Adipose tissue (tissue), 3 donors: Measurements from ENCODE around the gene DPAGT1. TPM values are rescaled to one million over a fixed set of nuclear protein-coding genes. Genes with fewer than 3 reads are reported as not detected.
"Not testable (repeated sequence)": the region's sequence is repeated elsewhere in the genome, so short reads cannot be mapped to it uniquely, and the experiment has no call there.

Source experiments
- H3K27ac ChIP-seq: one replicate; pipeline ENCODE4 v1.5.1; 2013; ENCODE audit warnings: low read depth, low read length
- WGBS, 3 donors: extraction: QIAGEN DNeasy Blood & Tissue Kit; methylation state at CpG; one replicate each; pipeline ENCODE4 v1.1.7; 2013; 5-methylcytosine and 5-hydroxymethylcytosine counted together
- polyA plus RNA-seq, 3 donors: library from polyadenylated mRNA; stranded (reverse); fragments of 200-250 nt; gene quantifications; one replicate each; pipeline ENCODE4 v1.2.3, GENCODE V29; 2013
- donor health status: healthy with polysubstance abuse.
- donor health status: Bipolar disorder and iron deficiency.
- donor health status: healthy.

Gene DPAGT1
- polyA plus RNA-seq, 3 donors, result 20.0 to 28.9 (median 24.0) TPM

DNA sequence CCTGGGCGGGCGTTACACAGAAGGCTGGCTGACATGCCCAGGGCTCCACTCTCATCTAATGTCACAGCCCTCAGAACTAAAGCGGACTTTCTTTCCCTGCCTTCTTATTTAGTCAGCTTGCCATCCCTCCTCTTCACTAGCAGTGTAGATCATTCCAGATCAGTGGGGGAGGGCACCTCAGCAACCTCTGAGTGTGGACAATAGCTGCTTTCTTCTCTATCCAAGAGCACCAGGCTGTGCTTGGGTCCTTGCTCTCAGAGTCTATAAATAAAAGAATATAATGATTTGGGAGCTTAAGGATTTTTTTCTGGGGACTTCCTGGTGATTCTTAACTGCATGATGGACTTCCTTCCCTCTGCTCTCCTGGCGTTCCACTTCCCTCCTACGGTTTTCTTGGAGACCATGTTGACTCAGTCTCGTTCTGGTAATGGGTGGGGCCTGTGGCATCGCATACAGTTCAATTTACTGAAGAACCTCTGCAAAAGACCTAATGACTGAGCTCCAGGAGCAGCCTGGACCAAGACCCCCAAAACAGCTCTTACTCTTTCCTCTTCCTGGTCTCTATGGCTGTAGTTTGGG, 19.9 kb downstream of the DPAGT1 start:
- H3K27ac ChIP-seq, result no peak overlapping the region
- WGBS, 3 donors, result 63 to 70% (median 64%) methylated on average over 7 of the region's 7 CpGs

DNA sequence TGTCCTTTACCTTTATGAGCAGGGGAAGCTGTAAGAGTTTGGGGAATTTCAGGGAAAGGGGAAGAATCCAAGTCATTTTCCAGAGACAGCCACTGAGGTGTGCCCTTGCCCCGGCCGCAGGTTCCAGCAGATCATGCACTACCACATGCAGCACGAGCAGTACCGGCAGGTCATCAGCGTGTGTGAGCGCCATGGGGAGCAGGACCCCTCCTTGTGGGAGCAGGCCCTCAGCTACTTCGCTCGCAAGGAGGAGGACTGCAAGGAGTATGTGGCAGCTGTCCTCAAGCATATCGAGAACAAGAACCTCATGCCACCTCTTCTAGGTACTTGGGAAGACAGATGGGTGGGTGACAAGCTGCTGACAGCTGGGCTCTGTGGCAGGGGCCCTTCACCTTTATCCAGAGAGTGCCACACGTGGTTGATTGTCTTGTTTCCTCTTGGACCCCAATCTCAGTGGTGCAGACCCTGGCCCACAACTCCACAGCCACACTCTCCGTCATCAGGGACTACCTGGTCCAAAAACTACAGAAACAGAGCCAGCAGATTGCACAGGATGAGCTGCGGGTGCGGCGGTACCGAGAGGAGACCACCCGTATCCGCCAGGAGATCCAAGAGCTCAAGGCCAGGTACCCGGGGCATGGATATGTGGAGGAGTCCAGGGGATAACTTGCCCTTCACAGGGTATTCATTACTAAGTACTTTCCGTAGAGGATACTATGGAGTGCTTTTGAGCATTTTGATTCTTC, 22.8 kb downstream of the DPAGT1 start:
- no peak overlapping the region for H3K27ac ChIP-seq
- WGBS, 3 donors, result 90 to 93% (median 91%) methylated on average over 19 of the region's 19 CpGs

GRCh38 chr11:119077839-119078238, 23.8 kb downstream of the DPAGT1 start:
- H3K27ac ChIP-seq, result no peak overlapping the region
- 94% methylated on average over 11 of the region's 11 CpGs for WGBS, 3 donors

DNA sequence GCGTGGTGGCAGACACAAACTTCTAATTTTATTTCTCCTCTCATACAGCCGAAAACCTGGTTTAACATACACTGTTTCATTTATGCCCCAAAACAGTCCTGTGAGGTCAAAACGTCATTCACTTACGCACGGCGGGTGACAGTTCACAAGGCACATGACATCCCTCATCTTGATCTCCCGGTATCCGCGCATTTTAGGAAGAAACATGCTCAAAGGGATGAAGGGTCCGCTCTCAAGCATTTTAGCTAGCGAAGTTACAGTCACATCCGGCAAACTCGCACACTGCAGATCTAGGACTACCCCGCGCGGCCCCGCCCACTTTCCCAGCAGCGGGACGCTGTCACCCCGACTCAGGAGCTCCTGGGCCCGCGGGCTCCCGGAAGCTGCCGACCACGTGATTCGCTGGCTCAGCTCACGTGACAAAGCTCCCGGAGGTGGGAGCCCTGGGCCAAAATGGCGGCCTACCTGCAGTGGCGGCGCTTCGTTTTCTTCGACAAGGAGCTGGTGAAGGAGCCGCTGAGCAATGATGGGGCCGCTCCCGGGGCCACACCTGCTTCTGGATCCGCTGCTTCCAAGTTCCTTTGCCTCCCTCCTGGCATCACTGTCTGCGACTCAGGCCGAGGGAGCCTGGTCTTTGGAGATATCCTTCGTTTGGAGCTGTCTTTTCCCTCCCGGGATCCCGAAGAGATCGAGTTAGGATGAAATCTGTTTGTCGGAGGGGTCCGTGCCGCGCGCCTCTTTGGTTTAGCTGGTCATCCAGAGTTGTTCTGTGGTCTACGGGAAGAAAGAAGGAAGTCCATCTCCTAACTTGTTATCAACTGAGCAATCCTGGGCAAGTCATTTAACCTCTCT, 34.1 kb downstream of the DPAGT1 start, which contains the start of gene VPS11:
Gene VPS11 (plus strand): TSS at position 448 of the 852 bp plus-strand sequence. CDS start 6 bp downstream, at position 454.
- peak within 1 kb of the TSS; percentile 86 for H3K27ac ChIP-seq
- 0% methylated on average over 49 of the region's 49 CpGs for WGBS, 3 donors

DNA sequence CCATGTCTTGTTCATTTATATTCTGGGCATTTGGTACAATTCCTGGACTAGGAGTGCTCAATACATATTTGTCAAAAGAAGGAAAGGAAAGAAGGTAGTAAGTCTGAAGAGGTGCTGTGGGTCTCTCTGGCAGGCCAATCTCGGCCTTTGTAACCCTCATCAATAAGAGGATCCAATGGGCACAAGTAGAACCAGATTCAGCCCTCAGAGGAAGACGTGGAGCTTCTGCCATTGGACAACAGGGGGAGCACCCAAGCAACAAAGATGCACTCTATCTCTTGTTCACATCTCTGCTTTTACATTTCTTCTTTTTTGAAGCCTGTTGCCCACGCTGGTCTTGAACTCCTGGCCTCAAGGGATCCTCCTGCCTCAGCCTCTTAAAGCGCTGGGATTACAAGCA, 36.3 kb downstream of the DPAGT1 start:
- H3K27ac ChIP-seq, result no peak overlapping the region
- WGBS, 3 donors, result 73 to 75% (median 74%) methylated on average over 4 of the region's 4 CpGs

DNA sequence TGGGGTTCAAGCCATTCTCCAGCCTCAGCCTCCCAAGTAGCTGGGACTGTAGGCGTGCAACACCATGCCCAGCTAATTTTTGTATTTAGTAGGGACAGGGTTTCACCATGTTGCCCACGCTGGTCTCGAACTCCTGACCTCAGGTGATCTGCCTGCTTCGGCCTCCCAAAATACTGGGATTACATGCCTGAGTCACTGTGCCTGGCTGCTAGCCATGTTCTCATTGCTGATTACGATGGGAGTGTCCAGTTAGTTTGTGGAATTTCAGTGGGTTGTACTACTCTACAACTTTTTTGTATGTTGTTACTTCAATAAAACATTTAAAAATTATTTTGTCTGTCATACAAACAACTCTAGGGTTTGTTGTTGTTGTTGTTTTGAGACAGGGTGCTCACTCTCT, 38.9 kb downstream of the DPAGT1 start:
- 53 to 74% (median 63%) methylated on average over 5 of the region's 5 CpGs for WGBS, 3 donors

DNA sequence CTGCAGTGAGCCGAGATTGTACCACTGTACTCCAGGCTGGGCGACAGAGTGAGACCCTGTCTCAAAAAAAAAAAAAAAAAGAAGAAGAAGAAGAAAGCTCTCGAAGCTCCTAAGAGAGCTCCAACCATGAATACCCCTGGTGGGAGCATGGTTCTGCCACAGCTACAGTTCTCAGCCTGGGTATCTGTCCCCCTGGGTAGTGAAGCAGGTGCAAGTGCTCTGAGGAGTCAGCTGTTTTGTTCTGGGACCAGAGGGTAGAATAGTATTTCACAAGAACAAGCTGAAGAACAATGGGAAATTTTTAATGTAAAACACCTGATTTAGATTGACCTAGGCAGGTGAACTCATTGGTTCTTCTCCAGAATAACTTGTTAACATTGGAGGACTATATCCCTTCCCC, 40.4 kb downstream of the DPAGT1 start:
- no peak overlapping the region for H3K27ac ChIP-seq
- 25 to 92% (median 88%) methylated on average over 1 to 3 of the region's 3 CpGs for WGBS, 3 donors

More for the DNA sequence above, 38.9 kb downstream of the DPAGT1 start:
- H3K27ac ChIP-seq, result no peak overlapping the region

GRCh38 chr11:119059128-119059527, 42.5 kb downstream of the DPAGT1 start:
- not testable (repeated sequence) for H3K27ac ChIP-seq
- 80 to 92% (median 85%) methylated on average over 10 to 29 of the region's 35 CpGs for WGBS, 3 donors

DNA sequence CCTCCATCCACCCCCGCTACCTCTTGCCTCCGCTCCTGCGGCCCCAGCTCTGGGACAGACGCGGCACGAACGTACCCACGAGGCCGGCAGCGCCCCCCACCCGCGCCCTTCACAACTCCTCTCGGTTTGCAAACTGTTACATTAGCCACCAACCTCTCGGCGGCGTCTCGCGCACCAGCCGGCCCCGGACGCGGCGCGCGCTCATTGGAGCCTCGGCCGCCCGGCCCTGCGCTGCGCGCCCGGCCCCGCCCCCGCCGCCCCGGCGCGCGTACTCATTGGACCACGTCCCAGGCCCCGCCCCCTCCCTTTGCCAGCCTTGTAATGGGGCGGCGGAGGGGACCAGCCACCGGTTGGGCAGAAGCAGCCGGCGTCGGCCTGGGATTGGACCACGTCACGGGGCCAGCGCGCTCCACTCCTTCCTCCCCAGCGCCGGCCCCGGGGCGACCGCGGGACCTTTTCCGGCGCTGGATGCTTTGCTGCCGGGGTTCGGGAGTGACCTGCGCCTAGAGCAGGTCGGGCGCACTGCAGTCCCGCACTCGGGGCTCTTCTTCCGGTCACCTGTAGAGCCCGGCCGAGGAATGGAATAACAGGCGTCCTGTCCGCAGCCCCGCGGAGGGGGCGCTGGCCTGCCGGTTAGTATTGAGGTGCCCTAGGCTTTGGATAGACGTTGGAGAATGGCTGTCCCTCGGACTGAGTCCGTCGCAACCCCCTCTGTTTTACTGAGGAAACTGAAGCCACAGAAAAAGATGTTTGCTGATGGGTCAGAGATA, 44.5 kb downstream of the DPAGT1 start, which contains the start of gene HYOU1:
Gene HYOU1 (minus strand): TSS at position 206 of the 770 bp plus-strand sequence. CDS start 1,045 bp downstream, outside the sequence.
- H3K27ac ChIP-seq, result peak within 1 kb of the TSS; percentile 23
- WGBS, 3 donors, result 0 to 1% (median 0%) methylated on average over 53 to 79 of the region's 79 CpGs

- WGBS, 3 donors, result 0 to 1% (median 1%) methylated on average over 28 to 48 of the region's 48 CpGs
- H3K27ac ChIP-seq, result no peak overlapping the region
These were observed 45.1 kb downstream of the DPAGT1 start for GRCh38 chr11:119056421-119056999.

DNA sequence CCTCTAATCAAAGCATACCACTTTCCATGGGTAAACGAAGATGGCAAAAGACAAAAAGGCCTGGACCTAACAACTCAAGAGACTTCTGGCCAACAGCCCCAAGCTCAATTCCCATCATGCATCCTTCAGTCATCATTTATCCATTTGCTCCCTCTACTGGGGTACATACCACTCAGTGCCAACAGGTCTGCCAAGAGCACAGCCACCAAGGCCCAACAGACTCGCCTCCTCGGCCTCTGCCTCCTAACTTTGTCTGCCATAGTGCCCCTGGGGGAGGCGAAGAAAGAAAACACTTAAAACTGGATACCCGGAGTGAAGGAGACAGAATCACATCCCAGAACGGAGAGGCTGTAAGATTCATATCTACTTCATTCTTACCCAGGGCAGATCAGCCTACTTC, 45.8 kb downstream of the DPAGT1 start:
- 22 to 62% (median 57%) methylated on average over 6 of the region's 6 CpGs for WGBS, 3 donors
- H3K27ac ChIP-seq, result no peak overlapping the region

DNA sequence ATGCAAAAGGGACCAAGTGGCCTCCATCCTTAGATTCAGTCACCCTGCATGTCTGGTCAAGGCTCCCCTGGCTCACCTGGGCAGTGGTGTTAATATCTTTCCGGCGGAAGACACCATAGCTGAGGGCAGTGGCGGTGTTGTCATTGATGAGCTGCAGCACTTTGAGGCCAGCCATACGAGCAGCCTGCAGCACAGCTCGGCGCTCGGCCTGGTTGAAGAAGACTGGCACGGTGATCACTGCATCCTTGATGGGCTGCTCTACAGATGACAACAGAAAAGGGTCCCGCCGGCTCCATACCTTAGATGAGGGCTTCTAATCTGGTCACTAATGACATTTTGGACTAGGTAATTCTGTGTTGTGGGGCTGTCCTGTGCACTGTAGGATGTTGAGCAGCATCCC, 47.2 kb downstream of the DPAGT1 start:
- 77 to 97% (median 93%) methylated on average over 10 of the region's 10 CpGs for WGBS, 3 donors

GRCh38 chr11:119052163-119052814, 49.4 kb downstream of the DPAGT1 start:
- no peak overlapping the region for H3K27ac ChIP-seq
- 91 to 94% (median 94%) methylated on average over 23 of the region's 23 CpGs for WGBS, 3 donors

More for the DNA sequence above, 47.2 kb downstream of the DPAGT1 start:
- H3K27ac ChIP-seq, result no peak overlapping the region

DNA sequence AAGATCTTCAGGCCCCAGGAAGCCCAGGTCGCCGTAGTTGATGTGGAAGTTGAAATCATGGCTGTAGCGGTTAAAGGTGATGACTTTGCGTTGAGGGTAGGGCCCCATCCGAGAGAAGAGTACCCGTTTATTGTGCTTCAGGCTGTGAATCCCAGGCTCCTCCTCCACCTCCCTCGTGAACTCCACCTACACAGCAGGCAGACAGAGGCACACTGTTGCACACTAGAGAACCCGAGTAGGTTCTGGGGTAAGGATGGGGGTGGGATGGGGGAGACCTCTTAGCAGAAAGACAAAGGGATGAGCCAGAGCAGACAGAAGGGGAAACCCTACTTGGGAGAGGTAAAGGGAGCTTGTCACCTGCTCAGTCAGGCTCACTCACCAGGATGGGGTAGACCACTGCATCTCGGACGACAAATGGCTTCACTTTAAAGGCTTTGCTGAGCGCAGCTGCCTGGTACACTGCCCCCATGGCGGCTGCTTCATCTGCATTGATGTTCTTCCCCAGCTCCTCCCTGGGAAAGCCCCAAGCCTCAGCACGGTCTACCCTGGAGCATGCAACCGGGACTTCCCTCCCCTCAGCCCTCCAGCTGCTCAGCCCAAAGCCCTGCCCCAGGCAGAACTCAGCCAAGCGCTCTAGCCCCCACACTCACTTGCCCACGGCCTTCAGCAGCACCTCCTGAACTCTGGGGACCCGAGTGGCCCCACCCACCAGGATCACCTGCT, 50.1 kb downstream of the DPAGT1 start:
- WGBS, 3 donors, result 80 to 85% (median 85%) methylated on average over 17 of the region's 17 CpGs

DNA sequence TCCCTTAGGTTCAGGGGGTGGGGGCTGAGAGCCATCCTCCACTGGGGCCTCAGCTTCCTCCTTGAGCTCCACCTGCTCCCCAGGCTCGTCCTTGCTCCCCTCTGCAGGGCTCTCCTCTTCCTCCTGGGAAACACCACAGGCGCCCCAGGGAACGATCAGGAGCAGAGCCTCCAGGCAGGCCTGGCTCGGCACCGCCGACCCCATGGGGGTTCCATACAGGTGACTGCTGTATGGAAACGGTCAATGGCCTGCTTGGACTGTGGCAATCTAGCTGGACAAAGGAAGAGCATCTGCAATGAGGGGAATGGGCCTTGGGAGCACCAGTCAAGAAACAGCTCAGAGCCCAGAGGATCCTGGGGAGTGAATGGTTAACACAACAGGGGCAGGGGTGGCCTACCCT, 52.6 kb downstream of the DPAGT1 start:
- no peak overlapping the region for H3K27ac ChIP-seq
- WGBS, 3 donors, result 87 to 91% (median 90%) methylated on average over 7 of the region's 7 CpGs

More for the DNA sequence above, 50.1 kb downstream of the DPAGT1 start:
- no peak overlapping the region for H3K27ac ChIP-seq

DNA sequence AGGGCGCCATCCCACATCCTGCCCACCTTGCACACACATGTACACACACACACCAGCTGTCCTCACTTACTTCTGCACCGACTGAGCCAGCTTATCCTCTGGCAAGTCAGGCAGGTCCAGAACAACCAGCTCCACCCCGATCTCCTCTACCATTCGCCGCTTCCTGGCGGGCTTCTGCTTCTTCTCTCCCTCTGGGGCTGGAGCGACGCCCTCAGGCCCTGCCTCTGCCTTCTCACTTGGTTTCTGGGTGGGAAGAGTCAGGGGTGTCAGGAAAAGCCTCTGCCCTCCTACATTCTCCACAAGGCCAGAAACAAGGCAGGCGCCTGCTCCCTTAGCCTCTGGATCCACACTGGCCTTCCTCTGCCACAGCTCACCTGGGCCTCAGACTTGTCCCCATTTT, 53.0 kb downstream of the DPAGT1 start:
- WGBS, 3 donors, result 87 to 96% (median 91%) methylated on average over 9 of the region's 9 CpGs
- H3K27ac ChIP-seq, result no peak overlapping the region

DNA sequence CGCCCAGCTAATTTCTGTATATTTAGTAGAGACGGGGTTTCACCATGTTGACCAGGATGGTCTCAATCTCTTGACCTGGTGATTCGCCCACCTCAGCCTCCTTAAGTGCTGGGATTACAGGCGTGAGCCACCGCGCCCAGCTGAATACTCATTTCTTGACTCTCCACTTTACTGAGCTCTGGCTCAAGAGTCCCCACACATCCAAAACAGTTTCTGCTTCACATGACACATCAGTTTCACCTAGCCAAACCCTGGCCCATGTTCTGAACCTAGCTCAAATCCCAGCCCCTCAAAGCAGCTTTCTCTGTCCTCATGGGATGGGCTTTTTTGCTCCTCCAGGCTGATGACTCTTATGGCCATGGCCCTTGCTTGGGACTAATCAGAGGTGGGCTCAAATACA, 54.4 kb downstream of the DPAGT1 start:
- 95 to 98% (median 97%) methylated on average over 6 of the region's 6 CpGs for WGBS, 3 donors

More for the DNA sequence above, 54.4 kb downstream of the DPAGT1 start:
- no peak overlapping the region for H3K27ac ChIP-seq
